ENCODE data around the gene CNGB1. TPM values are rescaled to one million over a fixed set of nuclear protein-coding genes. Genes with fewer than 3 reads are reported as not detected.

The CNGB1 gene
- polyA plus RNA-seq, 1 donor from 2014 or later = not detected

DNA sequence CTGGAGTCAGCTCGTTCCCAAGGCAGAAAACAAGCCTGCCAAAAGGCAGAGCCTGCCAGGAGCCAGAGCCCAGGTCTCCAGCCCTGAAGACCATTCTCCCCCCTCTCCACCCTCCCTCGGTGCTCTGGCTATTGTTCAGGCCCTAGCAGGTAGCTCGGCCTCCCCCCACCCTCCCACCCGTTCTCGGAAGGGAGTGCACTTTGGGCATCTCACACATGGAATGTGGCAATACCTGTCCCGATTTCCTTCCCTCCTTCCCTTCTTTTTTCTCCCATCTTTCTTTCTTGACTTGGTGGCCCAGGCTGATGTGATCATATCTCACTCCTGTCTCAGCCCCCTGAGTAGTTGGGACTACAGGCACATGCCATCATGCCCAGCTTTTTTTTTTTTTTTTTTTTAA is 12.4 kb downstream of the CNGB1 start:
- peaks cover 8% of the 10 kb centered on the region for H3K27me3 Mint-ChIP-seq
- H3K4me1 Mint-ChIP-seq = no peaks in the 10 kb centered on the region
- H3K36me3 Mint-ChIP-seq = no peaks in the 10 kb centered on the region
- no peaks in the 10 kb centered on the region for H3K9me3 Mint-ChIP-seq
- no peak overlapping the region for H3K27ac Mint-ChIP-seq
- H3K4me3 Mint-ChIP-seq = no peak overlapping the region

DNA sequence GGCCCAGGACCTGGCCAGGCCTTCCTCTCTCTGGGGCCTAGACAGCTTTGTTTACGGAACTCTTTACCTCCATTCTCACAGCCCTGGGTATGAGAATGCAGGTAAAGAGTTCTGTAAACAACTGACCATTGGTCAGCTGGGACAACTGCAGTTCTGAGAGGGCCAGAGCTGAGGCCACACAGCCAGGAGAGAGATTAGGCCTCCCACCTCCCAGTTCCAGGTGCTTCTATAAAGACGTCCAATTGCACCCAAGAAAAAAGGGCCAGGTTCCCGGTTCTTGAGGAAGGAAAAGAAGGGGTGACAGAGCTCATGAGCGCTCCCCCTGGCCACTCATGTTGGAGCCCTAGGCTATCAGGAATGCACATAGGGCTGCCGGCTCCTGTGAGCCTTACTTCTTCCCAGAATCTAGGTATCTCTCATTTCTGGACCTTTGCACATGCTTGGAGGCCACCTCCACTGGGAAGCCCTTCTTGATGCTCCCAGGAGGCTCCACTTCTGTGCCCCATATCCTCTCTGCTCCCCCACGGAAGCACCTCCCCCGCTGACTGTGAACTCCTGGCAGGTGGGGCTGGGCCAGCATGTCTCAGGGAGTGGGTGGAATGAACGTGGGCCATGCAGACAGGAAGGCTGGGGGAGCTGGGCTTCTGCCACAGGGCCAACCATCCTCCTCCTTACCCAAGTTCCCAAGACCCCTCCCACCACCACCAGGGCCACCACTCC is 13.1 kb downstream of the CNGB1 start:
- H3K36me3 Mint-ChIP-seq = no peaks in the 10 kb centered on the region
- no peak overlapping the region for H3K27ac Mint-ChIP-seq

DNA sequence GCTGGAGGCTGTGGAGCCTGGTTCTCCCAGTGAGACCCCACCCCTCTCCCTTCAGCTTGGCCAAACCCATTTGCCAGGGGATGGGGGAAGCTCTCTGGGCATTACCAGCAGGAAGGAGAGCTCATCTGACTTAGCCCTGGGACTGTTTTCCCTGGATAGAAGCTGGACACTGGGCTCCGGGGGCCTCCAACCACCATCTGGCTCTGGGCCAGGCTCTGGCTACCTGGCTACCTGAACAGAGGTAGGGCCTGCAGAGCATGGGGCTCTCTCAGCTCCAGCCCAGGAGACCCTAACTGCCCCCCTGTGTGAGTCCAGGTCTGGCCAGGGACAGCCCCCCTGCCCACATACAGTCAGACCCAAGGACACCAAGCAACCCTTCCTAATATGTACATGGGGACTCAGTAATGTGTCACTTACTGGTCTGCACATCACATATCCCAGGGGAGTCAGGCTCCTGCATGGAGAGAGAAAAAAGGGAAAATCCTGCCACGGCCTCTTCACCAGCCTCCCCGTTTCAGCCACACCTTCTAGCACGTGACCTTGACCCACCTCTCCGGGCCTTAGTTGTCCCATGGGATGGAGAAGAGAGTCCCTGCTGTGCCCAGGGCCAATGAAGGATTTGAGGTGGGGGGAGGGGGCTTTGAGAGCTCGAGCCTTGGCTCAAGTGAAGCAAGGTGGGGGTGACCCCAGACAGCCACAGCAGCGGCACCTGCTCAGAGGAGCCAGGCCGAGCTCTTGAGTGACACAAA is 13.8 kb downstream of the CNGB1 start:
- no peaks in the 10 kb centered on the region for H3K36me3 Mint-ChIP-seq
- H3K27ac Mint-ChIP-seq = no peak overlapping the region
- no peaks in the 10 kb centered on the region for H3K9me3 Mint-ChIP-seq
- H3K4me1 Mint-ChIP-seq = no peaks in the 10 kb centered on the region
- no peak overlapping the region for H3K4me3 Mint-ChIP-seq
- H3K27me3 Mint-ChIP-seq = peaks cover 8% of the 10 kb centered on the region

More for the DNA sequence above, 13.1 kb downstream of the CNGB1 start:
- no peak overlapping the region for H3K4me3 Mint-ChIP-seq
- H3K9me3 Mint-ChIP-seq = no peaks in the 10 kb centered on the region
- H3K4me1 Mint-ChIP-seq = no peaks in the 10 kb centered on the region
- H3K27me3 Mint-ChIP-seq = peaks cover 8% of the 10 kb centered on the region

DNA sequence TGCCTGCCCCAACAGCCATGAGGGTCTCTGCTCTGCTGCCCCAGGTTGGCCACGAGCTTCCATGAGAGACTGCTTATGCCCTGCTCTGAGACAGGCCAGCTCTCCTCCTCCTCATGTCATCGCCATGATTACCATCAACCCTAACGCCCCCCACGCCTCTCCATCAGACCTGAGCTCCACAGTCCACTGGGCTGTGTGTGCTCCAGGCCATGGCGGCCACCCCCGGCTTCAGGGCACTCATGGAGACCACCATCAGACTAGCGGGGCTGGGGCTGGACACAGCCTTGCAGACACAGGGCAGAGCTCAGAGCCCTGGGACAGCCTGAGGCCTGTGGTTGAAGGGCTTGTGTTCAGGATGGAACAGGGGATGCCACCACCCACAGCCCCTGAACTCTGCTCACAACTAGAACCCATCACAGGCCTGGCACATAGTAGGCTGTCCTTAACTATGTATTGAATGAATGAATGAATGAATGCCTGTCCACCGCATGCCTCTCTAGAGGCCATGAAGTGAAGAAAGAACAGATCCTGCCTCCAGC is 14.6 kb downstream of the CNGB1 start:
- no peaks in the 10 kb centered on the region for H3K36me3 Mint-ChIP-seq

DNA sequence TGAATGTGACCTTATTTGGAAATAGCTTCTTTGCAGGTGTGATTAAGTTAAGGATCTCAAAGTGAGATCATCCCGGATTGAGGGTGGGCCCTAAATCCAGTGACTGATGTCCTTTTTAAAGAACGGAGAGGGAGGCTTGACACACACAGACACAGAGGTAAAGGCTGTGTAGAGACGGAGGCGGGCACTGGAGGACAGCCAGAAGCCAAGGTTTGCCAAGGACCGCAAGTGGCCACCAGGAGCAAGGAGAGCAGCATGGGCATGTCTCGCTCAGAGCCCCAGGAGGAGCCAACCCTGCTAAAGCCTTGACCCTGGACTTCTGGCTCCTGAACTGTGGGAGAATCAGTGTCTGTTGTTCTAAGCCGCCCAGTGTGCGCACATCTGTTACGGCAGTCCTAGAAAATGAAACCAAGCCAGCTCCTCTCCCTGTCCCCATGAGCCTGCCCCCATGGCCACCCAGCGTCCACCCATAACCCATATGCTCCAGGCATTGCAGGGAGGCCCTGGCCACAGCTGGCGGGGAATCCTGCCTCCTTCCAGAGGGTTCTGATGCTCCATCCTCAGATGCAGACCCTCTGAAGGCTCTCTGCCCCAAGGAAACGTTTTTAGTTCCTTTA is 15.2 kb downstream of the CNGB1 start:
- Mint-ChIP-seq H3K27me3 (peaks cover 7% of the 10 kb centered on the region), H3K4me1 (no peaks in the 10 kb centered on the region), H3K27ac (no peak overlapping the region), H3K9me3 (no peaks in the 10 kb centered on the region), H3K36me3 (no peaks in the 10 kb centered on the region), H3K4me3 (no peak overlapping the region)

More for the DNA sequence above, 14.6 kb downstream of the CNGB1 start:
- Mint-ChIP-seq H3K4me3 (no peak overlapping the region), H3K27ac (no peak overlapping the region), H3K4me1 (no peaks in the 10 kb centered on the region), H3K9me3 (no peaks in the 10 kb centered on the region), H3K27me3 (peaks cover 7% of the 10 kb centered on the region)

DNA sequence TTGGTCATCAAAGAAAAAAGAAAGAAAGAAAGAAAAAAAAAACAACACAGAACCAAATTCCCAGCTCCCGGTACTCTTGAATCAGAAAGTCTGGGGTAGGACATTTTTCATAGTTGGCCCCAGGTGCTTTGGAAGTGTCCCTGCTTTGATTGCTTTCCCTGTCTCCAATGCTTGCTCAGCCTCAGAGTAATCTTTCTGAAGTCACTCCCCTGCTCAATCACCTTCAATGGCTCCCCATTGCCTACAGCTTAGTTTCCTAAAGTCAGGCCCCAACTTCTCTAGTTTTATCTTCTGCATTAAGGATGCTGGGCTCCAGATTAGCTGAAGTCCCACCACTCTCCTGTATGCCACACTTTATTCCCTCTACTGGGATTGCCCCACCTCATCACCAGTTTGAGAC is 17.1 kb downstream of the CNGB1 start:
- Mint-ChIP-seq H3K36me3 (no peaks in the 10 kb centered on the region), H3K27me3 (peaks cover 8% of the 10 kb centered on the region), H3K9me3 (peaks cover 0 to 4% (median 0%) of the 10 kb centered on the region in 3 donors), H3K4me1 (no peaks in the 10 kb centered on the region), H3K4me3 (no peak overlapping the region), H3K27ac (no peak overlapping the region)

DNA sequence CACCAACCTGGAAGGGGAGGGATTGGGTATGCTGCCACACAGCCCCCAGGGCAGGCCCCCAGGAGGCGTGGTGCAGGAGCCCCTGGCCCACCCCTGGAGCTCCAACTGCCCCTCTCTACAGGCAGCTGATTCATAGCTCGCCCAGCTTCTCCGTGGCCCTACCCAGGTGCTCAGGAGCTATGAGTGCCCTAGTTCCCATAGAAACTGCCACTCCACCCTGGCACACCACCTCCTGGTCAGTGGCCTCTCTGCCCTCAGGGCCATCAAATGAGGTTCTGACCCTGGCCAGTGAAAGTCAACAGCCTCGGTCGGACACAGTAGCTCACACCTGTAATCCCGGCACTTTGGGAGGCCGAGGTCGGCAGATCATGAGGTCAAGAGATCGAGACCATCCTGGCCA is 18.0 kb downstream of the CNGB1 start:
- no peak overlapping the region for H3K4me3 Mint-ChIP-seq
- no peak overlapping the region for H3K27ac Mint-ChIP-seq
- H3K27me3 Mint-ChIP-seq = peaks cover 8% of the 10 kb centered on the region
- no peaks in the 10 kb centered on the region for H3K4me1 Mint-ChIP-seq
- H3K36me3 Mint-ChIP-seq = no peaks in the 10 kb centered on the region
- peaks cover 0 to 4% (median 0%) of the 10 kb centered on the region in 3 donors for H3K9me3 Mint-ChIP-seq

DNA sequence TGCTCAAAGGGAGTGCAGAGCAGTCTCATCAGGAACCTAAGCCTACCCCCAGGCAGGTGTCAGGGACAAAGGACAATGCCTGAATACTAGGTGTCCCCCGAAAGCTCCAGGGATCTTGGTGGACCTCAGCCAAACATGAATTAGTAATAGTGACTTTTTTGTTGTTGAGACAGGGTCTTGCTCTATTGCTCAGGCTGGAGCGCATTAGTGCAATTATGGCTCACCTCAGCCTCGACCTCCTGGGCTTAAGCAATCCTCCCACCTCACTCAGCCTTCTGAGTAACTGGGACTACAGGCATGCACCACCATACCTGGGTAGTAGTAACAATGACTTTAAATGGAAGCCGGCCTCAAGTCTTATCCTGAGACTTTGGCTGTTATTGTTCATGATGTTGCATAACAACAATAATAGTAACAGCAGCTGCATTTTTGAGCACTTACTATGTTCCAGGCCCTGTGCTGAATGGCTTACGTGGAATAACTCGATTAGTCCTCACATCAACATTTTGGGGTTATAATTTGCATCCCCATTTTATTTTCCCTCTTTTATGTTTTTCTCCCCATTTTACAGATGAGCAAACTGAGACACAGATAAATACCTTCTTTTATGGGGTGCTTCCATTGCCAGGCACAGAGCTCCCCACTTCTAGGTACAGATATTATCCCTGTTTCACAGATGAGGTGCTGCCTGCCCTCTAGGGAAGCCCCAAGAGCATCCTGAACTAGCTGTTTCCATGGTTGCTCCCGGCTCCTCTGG is 19.5 kb downstream of the CNGB1 start:
- H3K9me3 Mint-ChIP-seq = peaks cover 0 to 4% (median 0%) of the 10 kb centered on the region in 3 donors
- H3K27me3 Mint-ChIP-seq = peaks cover 8% of the 10 kb centered on the region
- no peaks in the 10 kb centered on the region for H3K4me1 Mint-ChIP-seq
- H3K4me3 Mint-ChIP-seq = no peak overlapping the region
- no peaks in the 10 kb centered on the region for H3K36me3 Mint-ChIP-seq
- H3K27ac Mint-ChIP-seq = peak overlapping the region in 1 of 3 donors; percentile 23

- Mint-ChIP-seq H3K27me3 (peaks cover 8% of the 10 kb centered on the region), H3K9me3 (peaks cover 0 to 4% (median 0%) of the 10 kb centered on the region in 3 donors), H3K4me3 (no peak overlapping the region), H3K36me3 (no peaks in the 10 kb centered on the region), H3K4me1 (no peaks in the 10 kb centered on the region), H3K27ac (no peak overlapping the region)
These were observed 20.5 kb downstream of the CNGB1 start for GRCh38 chr16:57950382-57950781.

GRCh38 chr16:57949595-57950238 is 21.2 kb downstream of the CNGB1 start:
- H3K4me1 Mint-ChIP-seq = no peaks in the 10 kb centered on the region
- peaks cover 0 to 4% (median 0%) of the 10 kb centered on the region in 3 donors for H3K9me3 Mint-ChIP-seq

GRCh38 chr16:57949013-57949412 is 21.9 kb downstream of the CNGB1 start:
- Mint-ChIP-seq H3K4me3 (no peak overlapping the region), H3K27me3 (peaks cover 7% of the 10 kb centered on the region), H3K27ac (no peak overlapping the region), H3K4me1 (no peaks in the 10 kb centered on the region), H3K9me3 (peaks cover 0 to 4% (median 0%) of the 10 kb centered on the region in 3 donors), H3K36me3 (no peaks in the 10 kb centered on the region)

More at GRCh38 chr16:57949595-57950238, 21.2 kb downstream of the CNGB1 start:
- H3K4me3 Mint-ChIP-seq = no peak overlapping the region
- H3K27me3 Mint-ChIP-seq = peaks cover 8% of the 10 kb centered on the region
- no peaks in the 10 kb centered on the region for H3K36me3 Mint-ChIP-seq
- H3K27ac Mint-ChIP-seq = peak overlapping the region in 1 of 3 donors; percentile 36

DNA sequence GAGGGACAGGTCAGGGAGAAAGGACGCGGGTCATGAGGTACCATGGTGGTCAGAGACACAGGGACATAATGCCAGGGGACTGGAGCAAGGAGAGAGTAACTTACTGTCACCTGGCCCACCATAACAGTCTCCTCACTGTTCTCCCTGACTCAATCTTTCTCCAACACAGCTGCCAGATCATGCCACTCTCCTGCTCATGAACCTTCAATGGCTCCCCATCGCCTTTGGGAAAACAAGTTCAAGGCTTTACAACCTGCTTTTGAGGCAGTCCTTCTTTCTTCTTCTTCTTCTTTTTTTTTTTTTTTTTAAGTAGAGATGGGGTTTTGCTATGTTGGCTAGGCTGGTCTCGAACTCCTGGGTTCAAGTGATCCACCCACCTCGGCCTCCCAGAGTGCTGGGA is 22.9 kb downstream of the CNGB1 start:
- H3K27me3 Mint-ChIP-seq = peaks cover 7% of the 10 kb centered on the region
- H3K4me3 Mint-ChIP-seq = no peak overlapping the region
- H3K9me3 Mint-ChIP-seq = peaks cover 0 to 4% (median 0%) of the 10 kb centered on the region in 3 donors
- no peak overlapping the region for H3K27ac Mint-ChIP-seq
- H3K4me1 Mint-ChIP-seq = no peaks in the 10 kb centered on the region
- no peaks in the 10 kb centered on the region for H3K36me3 Mint-ChIP-seq

DNA sequence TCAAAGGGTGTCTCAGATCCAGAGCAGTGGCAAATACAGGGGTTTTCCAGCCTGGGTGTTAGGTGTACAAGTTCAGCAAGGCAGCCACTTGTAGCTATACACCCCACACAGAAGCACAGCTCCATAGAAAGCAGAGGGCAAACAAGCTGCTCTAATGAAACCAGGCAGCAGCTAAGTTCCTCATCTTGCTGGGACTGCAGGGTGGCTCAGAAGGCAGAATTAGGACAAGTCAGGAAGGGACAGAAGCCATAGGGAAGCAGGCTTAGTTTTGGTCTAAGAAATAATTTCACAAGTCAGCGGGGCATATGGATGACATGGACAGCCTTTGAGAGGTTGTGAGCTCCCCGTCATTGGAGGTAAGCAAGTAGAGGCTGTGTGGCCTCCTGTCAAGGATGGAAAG is 23.7 kb downstream of the CNGB1 start:
- Mint-ChIP-seq H3K27me3 (peaks cover 7% of the 10 kb centered on the region), H3K36me3 (no peaks in the 10 kb centered on the region), H3K4me1 (no peaks in the 10 kb centered on the region), H3K9me3 (peaks cover 0 to 4% (median 0%) of the 10 kb centered on the region in 3 donors), H3K27ac (no peak overlapping the region), H3K4me3 (no peak overlapping the region)

GRCh38 chr16:57946181-57946801 is 24.6 kb downstream of the CNGB1 start:
- Mint-ChIP-seq H3K27ac (no peak overlapping the region), H3K4me1 (no peaks in the 10 kb centered on the region), H3K36me3 (no peaks in the 10 kb centered on the region), H3K4me3 (no peak overlapping the region), H3K27me3 (peaks cover 7% of the 10 kb centered on the region), H3K9me3 (peaks cover 0 to 4% (median 0%) of the 10 kb centered on the region in 3 donors)

All from IgD-negative memory B cell (primary cell).